ENCODE results near the gene ACOXL.

Gene ACOXL

DNA sequence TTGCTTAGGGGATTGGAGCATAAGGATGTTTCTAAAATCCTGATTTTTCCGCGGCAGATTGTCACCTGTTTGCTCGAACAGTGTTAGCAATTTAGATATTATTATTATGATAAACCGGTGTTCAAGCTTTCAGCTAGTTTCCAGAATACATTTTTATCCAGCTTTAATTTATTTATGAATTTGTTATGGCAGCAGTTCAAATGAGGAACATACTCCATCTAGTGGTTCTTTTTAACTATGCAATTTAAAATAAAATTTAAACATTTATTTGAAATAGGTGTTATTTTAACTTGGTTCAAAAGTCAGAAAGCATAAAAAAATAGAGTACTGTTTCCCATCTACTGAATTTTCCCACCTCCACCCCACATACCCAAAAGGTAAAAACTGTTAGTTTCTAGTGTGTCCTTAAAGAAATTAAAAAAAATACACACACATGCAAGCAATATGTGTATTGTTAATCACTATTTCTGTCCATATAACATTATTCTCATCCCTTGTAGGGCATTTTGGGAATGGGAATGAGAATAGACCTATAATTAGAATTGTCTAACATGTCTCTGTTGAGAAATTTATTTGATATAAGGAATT lies 23.2 kb downstream of the ACOXL start:
- no peak for DNase-seq (ENCODE audit: low read depth in 2 of 2)

DNA sequence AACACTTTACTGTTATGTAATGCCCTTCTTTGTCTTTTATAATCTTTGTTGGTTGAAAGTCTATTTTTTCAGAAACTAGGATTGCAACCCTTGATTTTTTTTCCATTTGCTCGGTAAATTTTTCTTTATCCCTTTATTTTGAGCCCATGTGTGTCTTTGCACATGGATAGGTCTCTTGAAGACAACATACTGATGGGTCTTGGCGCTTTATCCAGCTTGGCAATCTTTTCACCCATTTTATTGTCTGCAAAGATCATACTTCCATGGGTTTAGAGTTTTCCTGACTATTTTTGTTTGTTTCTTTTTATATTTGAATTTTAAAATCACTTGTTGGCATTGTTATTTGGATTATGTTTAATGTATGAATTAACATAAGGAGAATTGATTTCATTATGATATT lies 27.0 kb downstream of the ACOXL start:
- DNase-seq (ENCODE audit: low read depth in 2 of 2), result no peak

DNA sequence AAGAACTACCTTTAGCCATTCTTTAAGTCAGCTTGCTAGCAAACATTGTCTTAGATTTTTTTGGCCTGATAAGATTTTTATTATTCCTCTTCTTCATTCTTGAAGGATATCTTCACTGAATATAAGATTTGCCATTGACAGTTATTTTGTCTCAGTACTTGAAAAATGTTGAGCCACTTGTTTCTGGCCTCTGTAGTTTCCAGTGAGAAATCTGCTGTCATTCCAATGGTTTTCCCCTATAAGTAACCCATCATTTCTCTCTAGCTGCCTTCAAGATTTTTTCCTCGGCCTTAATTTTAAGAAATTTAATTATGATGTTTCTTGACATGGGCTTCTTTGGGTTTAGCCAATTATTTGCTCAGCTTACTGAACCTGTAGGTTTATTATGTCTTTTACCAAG lies 32.6 kb downstream of the ACOXL start:
- DNase-seq (ENCODE audit: low read depth in 2 of 2), result no peak

DNA sequence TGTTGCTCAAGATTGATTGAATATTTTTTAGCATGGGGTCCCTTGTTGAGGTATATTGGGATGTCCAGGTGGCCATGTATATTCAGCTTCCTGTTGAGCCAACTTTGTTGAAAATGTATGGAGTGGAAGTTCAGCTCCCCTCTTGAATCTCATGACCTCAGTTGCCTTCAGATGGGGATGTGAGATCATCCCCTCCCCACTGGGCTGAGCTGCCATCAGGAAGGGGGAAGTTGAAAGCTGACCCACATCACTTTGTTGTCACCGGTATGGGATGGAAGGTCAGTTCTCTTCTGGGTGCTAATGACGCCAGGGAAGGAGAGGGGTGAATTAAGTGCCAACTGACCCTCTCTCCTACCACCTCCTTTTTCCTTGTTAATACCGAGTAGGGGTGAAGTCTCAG lies 33.9 kb downstream of the ACOXL start:
- no peak for DNase-seq (ENCODE audit: low read depth in 2 of 2)

DNA sequence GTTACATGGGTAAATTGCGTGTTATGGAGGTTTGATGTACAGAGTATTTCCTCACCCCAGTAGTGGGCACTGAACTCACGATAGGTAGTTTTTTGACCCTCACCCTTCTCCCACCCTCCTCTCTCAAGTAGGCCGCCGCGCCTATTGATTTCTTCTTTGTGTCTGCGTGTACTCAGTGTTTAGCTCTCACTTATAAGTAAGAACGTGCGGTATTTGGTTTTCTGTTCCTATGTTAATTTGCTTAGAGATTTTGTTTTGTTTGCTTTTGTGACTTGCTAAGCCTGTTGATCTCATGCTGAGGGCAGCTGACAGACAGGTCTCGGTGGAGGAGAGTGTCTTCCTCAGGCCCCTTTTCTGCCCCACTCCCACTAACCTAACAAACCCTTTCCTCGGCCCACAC lies 36.2 kb downstream of the ACOXL start:
- no peak for DNase-seq (ENCODE audit: low read depth in 2 of 2)

DNA sequence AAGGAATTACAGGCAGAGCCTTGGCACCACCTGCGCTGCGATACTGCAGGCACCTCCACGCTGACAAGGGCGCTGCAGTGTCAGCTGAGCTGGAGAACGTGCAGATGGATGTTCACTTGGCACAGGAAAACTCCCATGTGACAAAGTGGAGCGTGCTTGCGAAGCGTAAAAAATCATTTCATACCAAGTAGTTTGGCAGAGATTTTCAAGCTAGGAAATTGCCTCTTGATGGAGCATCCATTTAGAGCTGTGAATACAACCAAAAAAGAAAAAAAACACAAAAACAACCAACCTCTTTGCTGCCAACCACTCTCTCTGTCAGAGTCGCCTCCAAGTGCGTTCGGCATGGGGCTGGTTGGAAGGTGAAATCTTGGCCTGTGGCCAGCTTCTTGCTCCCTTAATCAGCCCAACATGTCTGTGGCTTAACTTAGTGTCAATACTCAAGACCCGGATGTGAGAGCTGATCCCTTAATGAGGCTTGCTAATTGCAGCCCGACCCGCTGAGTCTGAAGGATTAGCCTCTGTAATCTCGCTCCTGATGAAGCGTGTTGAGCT lies 38.1 kb downstream of the ACOXL start:
- DNase-seq (ENCODE audit: low read depth in 2 of 2), result no peak

DNA sequence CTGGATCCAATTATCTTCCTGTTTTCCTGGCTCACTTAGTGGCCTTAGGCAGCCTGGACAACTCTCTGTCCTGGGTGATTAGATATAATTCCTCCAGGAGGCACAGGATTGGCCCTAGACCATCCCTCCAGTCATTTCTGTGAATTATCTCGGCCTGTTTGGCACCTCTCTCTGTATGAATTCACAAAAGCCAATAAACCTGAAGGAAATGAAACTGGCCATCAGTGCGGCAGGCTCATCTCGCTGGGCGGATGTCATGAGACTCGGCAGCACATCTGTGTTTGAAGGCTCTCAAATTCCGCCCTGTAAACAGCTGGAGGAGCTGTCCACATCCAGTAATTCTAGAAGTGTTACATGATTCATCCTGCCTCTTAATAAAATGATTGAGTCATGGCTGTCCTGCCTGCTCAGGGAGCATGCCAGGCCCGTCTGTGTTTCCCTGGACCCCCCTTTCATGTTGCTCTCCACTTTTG lies 38.6 kb downstream of the ACOXL start:
- DNase-seq (ENCODE audit: low read depth in 2 of 2), result no peak

DNA sequence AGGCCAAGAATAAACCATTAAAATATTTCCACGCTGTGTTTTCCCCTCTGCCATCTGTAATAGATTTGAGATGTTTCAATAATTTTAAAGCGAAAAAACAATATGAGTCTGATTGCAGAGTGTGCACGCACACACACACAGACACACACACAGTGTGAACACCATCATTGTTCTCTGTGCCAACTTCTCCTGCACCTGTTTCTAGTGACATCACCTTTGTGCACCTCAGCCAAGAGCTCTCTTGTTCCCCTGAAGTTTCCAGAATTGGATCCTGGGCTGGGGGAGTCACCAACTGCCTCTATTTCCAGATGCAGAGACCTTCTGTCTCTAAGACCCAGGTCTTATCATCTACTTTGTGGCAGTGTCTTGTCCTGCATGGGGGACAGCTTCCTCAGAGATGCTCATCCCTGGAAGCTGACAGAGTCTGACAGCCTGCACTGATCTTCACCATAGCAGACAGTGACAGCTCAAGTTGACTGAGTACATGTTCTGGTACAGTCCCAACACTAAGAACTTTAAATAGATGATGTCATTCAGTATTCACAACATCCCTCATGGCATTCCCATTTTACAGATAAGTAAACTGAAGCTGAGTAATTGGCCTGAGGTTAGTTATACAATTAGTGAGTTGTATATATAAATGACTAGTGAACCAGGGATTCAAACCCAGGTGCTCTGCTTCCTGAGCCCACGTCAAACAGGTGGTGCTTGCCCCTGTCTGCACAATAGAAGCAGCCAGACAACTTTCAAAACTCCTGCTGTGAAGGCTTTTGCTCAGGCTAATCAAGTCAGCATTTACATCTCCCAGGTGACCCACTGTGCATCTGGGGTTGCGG lies 39.4 kb downstream of the ACOXL start:
- no peak for DNase-seq (ENCODE audit: low read depth in 2 of 2)

DNA sequence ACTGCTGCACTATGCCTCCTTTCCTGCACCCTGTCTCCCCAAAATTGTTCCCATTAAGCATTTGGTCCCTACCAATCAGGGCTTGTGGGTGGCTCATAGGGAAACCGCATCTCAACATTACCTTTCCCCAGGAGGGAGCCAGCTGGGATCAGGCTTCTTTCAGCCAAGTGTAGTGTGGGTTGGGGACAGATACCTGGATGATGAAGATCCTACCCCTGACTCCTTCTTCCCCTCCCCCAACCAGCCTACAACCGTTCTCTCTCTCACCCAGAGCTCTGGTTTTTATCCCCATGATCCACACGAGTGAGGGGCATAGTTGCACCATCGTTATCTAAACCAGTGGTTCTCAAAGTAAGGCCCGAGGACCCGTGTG lies 40.0 kb downstream of the ACOXL start:
- no peak for DNase-seq (ENCODE audit: low read depth in 2 of 2)

DNA sequence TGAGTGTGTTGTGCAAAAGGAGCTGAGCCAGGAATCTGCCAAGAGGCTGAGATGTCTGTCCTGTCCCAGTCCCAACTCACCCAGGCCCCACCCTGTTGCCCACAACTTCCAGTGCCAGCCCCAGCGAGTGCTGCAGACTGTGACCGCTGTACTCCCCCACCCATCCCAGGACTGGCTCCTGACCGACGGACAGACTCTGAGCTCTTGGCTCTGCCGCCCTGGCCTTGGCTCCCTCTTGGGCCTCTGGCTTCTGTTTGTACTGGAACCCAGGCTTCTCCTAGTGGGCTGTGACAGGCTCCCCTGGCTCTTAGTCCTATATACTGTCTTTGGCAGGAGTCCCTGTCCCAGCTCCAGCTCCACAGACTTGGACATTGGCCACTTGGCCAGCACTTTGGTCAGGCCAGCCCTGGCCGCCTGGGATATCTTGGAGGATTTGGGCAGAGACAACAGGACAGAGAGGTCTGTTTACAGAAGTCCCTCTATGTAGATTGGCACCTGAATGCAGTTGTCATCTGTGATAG lies 41.1 kb downstream of the ACOXL start:
- no peak for DNase-seq (ENCODE audit: low read depth in 2 of 2)

DNA sequence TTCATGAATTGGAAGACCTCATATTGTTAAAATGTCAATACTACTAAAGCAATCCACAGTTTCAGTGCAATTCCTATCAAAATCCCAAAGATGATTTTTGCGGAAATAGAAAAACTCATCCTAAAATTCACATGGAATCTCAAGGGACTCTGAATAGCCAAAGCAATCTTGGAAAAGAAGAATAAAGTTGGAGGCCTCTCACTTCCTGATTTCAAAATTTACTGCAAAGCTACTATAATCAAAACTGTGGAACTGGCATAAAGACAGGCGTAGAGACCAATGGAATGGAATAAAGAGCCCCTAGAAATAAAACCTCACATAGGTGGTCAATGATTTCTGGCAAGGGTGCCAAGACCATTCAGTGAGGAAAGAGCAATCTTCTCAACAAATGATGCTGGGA lies 42.3 kb downstream of the ACOXL start:
- no peak for DNase-seq (ENCODE audit: low read depth in 2 of 2)

DNA sequence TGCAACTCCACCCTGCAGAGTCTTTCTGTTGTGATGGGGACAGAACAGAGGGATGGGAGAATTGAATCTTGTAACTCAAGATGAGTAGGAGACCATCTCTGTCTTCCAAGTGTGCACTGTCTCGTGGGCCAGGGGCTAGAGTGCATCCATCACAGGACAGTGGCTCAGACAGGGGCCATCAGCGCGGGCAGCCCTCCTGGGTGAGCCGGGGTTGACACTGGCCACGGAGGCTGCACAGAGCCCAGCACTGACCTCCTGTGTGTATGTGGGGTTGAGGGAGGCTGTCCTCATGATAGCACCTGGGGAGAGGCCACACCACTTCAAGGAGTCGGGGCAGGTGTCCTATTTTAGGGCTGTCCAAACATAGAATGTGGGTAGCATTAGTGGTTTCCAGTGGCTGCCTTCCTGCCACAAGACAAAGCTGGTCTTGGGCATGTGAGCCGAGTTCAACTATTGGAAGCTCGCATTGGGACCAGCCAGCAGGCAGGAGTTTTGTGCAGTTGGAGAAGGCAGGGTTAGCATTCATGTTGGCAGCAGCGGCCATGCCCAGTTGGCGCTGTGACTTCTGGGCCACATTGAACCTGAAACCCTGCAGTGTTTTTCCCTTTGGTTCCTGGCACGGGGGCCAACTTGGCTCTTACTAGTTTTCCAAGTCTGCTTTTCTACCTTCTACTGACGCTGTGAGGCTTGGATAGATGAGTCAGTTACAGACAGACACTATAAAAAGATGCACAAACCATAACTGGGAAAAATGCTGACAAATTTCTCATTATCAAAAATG lies 45.3 kb downstream of the ACOXL start:
- DNase-seq (ENCODE audit: low read depth in 2 of 2), result no peak

DNA sequence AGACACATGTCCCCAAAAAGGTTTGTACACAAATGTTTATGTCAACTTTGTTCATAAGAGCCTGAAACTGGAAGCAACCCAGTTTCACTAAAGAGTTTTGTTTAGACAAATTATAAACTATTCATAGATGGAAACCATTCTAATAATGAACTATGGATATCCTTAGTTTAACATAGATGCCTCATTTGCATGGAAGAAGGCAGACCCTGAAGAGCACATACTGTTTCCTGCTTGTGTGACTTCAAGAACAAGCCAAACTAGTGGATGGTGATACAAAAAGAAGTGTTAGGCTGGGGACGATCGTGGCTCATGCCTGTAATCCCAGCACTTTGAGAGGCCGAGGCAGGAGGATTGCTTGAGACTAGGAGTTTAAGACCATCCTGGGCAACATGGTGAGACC lies 48.1 kb downstream of the ACOXL start:
- no peak for DNase-seq (ENCODE audit: low read depth in 2 of 2)

DNA sequence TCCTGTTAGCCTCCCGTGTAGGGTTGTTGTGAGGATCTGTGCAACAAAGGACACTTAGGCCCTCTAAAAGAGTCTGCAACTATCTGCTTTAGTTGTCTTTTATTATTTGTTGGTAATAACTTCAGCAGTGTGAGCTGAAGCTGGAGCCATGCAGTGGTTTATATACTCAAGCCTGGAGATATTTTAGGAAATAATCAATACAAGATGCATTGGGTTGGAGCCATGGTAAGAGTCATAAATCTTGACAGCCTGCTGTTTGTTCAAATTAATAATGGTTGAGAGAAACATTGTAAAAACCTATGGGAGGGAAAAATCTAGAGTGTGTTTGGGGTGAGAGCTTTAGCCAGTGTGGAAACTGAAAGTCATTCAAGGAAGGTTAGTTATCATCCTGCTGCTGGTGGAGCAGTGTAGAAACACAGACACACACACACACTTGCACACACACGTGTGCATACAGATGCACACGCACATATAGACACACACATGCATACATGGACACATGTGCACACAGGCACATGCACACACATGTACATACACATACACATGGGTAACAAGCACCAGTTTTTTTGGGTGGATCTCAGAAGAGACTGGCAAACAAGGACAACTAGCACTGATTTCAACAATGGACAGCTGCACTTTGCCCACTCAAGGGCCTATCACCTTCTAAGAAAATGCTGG lies 51.0 kb downstream of the ACOXL start:
- DNase-seq (ENCODE audit: low read depth in 2 of 2), result no peak

DNA sequence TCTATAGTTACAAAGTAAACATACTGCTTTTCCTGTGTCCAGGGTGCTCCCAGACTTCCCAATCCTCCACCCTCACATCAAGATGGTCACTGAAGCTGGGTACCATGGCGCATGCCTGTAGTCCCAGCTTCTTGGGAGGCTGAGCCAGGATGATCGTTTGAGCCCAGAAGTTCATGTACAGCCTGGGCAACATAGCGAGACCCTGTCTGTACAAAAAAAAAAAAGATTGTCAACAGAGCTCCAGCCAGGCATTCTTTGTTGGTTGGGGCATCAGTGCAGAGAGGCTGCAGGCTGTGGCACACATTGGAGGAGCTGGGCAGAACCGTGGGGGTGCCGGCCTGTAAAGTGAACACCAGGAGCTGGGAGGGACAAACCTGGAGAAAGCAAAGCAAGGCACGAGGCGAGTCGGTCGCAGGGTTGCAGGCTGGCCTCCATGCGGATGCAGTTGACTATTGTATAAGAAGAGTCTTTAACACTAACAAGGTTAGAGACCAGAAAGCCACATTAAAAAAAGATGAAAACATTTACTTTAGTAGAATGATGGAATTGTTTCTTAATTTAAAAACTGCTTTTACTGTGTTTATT lies 51.8 kb downstream of the ACOXL start:
- DNase-seq (ENCODE audit: low read depth in 2 of 2), result no peak

DNA sequence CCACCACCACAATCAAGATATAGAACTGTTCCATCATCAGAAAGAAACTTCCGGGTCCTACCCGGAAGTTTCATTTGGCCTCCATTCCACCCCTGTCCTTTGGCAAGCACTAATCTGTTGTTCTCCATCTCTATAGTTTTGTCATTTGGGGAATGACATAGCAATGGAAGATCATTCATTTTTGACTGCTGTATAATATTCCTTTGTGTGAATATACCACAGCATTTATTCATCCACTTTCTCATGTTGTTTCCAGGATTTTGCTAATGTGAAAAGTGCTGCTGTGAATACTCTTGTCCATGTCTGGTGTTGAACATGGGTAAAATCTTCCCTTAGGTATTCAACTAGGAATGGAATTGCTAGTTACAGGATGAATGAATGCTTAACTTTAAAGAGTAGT lies 53.1 kb downstream of the ACOXL start:
- no peak for DNase-seq (ENCODE audit: low read depth in 2 of 2)

DNA sequence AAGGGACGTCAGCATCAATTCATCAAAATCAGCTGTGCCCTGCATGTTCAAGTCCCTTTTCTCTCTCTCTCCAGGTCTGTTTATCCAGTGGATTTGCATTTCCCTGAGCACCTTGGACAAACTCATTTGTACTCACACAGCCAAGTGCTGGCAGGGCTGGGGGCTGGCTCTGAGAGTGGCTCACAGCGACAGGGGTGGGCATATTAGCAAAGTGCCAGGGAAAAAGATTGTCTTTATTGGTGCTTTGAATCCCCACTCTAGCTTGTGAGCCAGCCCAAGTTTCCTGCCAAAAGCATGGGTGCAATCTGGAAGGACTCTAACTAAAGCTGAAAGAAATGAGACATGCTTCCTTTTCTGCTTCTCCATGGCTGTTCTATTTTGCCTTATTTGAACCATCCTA lies 56.6 kb downstream of the ACOXL start:
- no peak for DNase-seq (ENCODE audit: low read depth in 2 of 2)

DNA sequence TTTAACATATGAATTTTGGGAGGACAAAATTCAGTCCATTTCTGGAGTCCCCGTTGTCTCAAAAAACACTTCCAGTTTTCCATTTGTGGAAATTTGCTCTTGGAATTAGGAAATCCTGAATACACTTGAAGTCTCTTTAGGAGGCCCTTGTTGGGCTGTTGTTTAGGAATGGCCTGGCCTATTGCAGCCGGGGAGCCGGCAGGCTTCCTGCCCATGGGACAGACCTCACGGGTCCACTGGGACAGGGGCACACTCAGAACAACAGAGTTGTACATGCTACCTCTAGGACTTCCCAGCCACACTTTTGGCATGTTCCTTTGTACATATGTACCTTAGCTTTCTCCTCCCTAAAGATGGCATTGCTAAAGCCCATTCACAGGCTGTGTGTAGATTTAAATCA lies 57.3 kb downstream of the ACOXL start:
- no peak for DNase-seq (ENCODE audit: low read depth in 2 of 2)

DNA sequence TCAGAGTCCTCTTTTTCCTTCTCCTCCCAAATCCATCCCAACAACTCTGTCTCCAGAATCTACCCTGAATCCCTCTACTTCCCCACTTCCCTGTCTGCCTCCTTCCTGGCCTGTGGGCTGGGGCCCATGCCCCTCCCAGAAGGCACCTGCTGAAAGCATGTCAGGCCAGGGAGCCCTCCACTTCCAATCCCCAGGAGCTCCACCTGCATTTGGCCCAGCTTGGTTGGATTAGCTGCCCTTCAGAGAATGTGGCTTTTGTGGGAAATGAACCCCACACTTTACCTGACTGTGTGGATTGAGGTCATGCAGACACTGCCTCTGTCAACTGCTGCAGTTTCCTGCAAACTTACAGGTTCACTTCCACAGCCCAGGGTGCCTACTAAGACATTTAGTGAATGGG lies 58.5 kb downstream of the ACOXL start:
- DNase-seq (ENCODE audit: low read depth in 2 of 2), result no peak

DNA sequence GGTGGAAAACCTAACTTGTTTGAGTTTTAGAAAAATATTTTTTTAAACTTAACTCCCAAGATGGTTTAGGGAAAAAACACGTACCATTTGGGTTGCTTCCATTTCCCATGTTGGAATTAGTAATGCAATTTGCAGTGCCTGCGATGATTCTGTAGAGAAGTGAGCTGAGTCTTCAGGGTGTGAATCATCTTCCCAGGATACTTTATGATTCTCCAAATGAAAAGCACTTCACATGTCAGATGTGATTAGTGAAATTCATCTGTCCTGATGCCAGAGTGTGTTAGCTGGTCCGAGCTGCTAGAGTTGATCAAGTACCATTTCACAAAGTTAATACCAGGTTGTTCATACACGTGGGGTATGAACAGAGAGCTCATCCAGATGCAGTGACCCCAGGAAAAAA lies 59.1 kb downstream of the ACOXL start:
- DNase-seq (ENCODE audit: low read depth in 2 of 2), result no peak

DNA sequence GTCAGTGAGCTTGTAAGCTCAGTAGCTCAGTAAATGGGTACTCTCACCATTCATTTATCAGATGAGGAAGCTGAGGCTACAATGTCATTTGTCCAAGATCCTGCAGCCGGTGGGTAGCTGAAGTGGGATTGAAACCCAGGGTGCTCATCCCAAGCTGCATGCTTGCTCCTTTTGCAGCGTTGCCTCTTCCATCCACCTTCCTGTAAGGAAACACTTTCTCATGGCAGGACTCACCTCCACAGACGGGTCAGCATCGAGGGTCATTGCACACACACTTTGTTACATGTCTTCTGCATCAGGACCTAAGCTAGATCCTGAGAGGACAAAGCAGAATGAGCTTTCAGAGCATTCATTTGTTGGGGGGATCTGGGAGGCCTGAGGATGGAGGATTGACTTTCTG lies 60.7 kb downstream of the ACOXL start:
- DNase-seq (ENCODE audit: low read depth in 2 of 2), result no peak

All from stimulated activated CD8-positive, alpha-beta memory T cell treated with anti-CD3 and anti-CD28 coated beads, Interleukin-7, amount 100 ng/mL, for 4 hours (primary cell).